Left ventricle myocardium inferior (tissue), 1 donor: ENCODE data around the gene CCDC85A. TPM values are rescaled to one million over a fixed set of nuclear protein-coding genes. Genes with fewer than 3 reads are reported as not detected.
A peak's percentile ranks its signal among the peaks of the same experiment; 100 is the strongest.

Source experiments
- DNase-seq: peaks from one replicate; pipeline ENCODE4 v3.0.0-alpha.2; 2020
- H3K27ac ChIP-seq: fragments of 200-600 bp; replicated peaks from 2 replicates; pipeline ENCODE4 v1.8.0; 2021
- H3K27me3 ChIP-seq: fragments of 200-600 bp; 2 replicates; pipeline ENCODE4 v1.8.0; 2021; ENCODE audit warnings: low read depth
- H3K36me3 ChIP-seq: fragments of 200-600 bp; 2 replicates; pipeline ENCODE4 v1.8.0; 2021
- H3K4me1 ChIP-seq: fragments of 200-600 bp; 2 replicates; pipeline ENCODE4 v1.8.0; 2021
- H3K4me3 ChIP-seq: fragments of 200-600 bp; 2 replicates; pipeline ENCODE4 v1.8.0; 2021; ENCODE audit warnings: mild to moderate bottlenecking, moderate library complexity
- H3K9me3 ChIP-seq: fragments of 200-600 bp; replicated peaks from 2 replicates; pipeline ENCODE4 v1.8.0; 2021
- CTCF ChIP-seq: fragments of 200-600 bp; IDR thresholded peaks from 2 replicates; pipeline ENCODE4 v1.8.0; 2021; ENCODE audit warnings: antibody characterized with exemption, mild to moderate bottlenecking, borderline replicate concordance
- intact Hi-C: fragments of 100-400 bp; cut with micrococcal nuclease; formaldehyde crosslinking; loops from one replicate; pipeline ENCODE4 v1.11.0; 2022
- total RNA-seq: library from RNA; stranded (reverse); fragmentation: NEBNext Ultra II Directional; extraction: Animal tissue kit (Norgen Biotek cat#: 25700); gene quantifications from one replicate; pipeline ENCODE4 v1.2.1, GENCODE V29; 2021
- donor health status: DM: no; HTN: yes; CAD: no; lungs with severe emphysema.

CCDC85A gene
- total RNA-seq, 1 donor from 2014 or later, result 4.4 TPM

DNA sequence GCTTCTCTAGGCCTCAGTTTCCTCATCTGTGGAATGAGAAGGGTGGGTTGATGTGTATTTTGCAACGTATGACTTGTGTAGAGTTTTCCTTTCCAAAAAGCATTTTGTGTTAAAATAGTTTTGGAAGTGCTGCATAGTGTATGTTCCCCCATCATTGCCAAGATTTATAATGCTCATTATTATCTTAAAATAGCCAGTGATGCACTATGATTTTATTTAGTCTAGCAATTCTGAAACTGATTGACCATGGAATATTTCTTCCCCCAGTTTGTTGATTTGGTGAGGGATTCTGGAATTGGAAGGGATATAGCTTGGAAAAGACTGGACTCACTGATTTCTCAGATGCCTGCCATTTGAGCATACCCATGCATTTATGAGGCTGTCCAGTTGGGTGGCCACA lies 130.6 kb downstream of the CCDC85A start:
- peak overlapping the region; percentile 76 for H3K27ac ChIP-seq
- intact Hi-C loops, result no loop called here
- no peak for DNase-seq
- H3K9me3 ChIP-seq, result no peaks in the 10 kb centered on the region
- H3K4me1 ChIP-seq, result peaks cover 38% of the 10 kb centered on the region
- H3K27me3 ChIP-seq, result no peaks in the 10 kb centered on the region
- H3K4me3 ChIP-seq, result no peak overlapping the region
- no peaks in the 10 kb centered on the region for H3K36me3 ChIP-seq
- no peak for TF ChIP-seq CTCF

DNA sequence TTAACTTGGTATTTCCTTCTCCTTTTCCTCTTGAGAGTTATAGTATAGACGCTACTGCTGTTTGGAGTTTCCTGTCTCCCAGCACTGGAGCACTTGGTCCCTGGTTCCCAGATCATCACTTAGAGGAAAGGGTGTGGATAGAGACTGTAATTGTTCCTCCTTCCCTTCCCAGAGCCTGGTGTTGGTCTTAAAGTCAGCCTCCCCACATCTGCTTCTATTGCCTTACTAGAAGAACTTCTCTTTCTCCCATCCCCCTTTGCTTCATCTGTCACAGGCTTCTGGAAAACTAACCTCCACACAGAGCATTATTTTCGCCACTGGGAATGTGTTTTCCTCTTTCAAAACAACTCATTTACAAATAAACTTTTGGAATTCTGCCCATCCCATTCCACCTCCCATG lies 131.0 kb downstream of the CCDC85A start:
- DNase-seq, result no peak
- no peaks in the 10 kb centered on the region for H3K27me3 ChIP-seq
- no peaks in the 10 kb centered on the region for H3K36me3 ChIP-seq
- intact Hi-C loops, result no loop called here
- peaks cover 38% of the 10 kb centered on the region for H3K4me1 ChIP-seq
- no peak overlapping the region for H3K4me3 ChIP-seq
- H3K27ac ChIP-seq, result peak overlapping the region; percentile 78
- no peaks in the 10 kb centered on the region for H3K9me3 ChIP-seq
- TF ChIP-seq CTCF, result no peak

DNA sequence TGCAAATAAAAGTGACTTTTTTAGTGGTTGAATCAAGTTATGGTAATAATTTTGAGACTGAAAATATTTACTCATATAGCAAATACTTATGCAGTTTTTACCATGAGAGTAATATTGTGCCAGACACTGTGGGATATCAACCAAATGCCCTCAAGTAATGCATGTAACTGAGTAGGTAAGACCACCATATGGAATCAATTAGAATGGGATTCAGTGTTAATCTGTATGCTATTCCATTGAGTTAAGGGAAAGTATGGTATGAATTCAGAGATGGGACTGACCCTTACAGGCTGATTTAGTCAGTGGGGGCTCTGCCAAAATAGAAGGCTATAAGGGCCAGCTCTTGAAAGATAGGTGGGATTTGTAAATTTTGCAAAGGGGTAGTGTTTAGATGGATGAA lies 131.6 kb downstream of the CCDC85A start:
- peak overlapping the region; percentile 78 for H3K27ac ChIP-seq
- H3K27me3 ChIP-seq, result no peaks in the 10 kb centered on the region
- DNase-seq, result no peak
- H3K4me1 ChIP-seq, result peaks cover 38% of the 10 kb centered on the region
- no peaks in the 10 kb centered on the region for H3K9me3 ChIP-seq
- no peak for TF ChIP-seq CTCF
- H3K4me3 ChIP-seq, result no peak overlapping the region
- H3K36me3 ChIP-seq, result no peaks in the 10 kb centered on the region
- intact Hi-C loops, result no loop called here

DNA sequence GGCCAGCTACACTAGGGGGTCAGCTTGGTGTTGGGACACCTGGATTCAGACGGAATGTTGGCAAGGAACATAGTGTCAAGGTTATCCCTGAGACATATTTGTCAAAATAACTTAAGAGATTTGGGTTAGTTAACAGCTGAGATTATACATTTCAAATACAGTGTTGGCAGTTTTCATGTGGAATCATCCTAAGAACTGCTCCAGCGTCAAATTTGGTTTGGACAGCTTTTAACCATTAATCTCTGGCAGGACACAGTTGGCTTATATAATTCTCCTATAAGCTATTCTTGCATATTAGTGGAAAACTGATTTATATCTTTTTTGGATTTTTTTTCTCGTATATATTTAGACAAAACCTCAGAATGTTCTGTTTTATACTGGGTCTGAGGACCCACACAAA lies 132.2 kb downstream of the CCDC85A start:
- TF ChIP-seq CTCF, result no peak
- intact Hi-C loops, result no loop called here
- peak overlapping the region; percentile 78 for H3K27ac ChIP-seq
- H3K36me3 ChIP-seq, result no peaks in the 10 kb centered on the region
- H3K4me1 ChIP-seq, result peaks cover 38% of the 10 kb centered on the region
- DNase-seq, result no peak
- no peak overlapping the region for H3K4me3 ChIP-seq
- no peaks in the 10 kb centered on the region for H3K27me3 ChIP-seq
- no peaks in the 10 kb centered on the region for H3K9me3 ChIP-seq

DNA sequence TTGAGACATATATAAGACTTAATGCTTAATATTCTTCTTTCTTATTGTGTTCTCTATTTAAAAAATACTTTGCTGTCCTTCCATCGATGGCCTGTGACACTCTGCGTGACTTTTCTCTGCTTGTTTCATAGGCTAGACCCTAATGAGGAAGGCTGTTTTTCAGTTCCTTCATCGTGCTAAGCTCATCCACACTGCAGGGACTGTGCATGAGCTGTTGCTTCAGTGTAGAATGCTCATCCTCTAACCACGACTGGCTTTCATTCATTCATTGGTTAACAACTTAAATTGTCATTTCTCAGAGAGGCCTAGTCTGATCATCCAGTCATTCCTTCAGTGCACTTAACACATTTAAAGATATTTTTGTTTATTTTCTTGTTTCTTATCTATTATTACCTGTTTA lies 134.4 kb downstream of the CCDC85A start:
- H3K27me3 ChIP-seq, result no peaks in the 10 kb centered on the region
- no peak overlapping the region for H3K4me3 ChIP-seq
- no peaks in the 10 kb centered on the region for H3K36me3 ChIP-seq
- TF ChIP-seq CTCF, result no peak
- intact Hi-C loops, result no loop called here
- peaks cover 26% of the 10 kb centered on the region for H3K4me1 ChIP-seq
- no peak for DNase-seq
- peaks cover 17% of the 10 kb centered on the region for H3K9me3 ChIP-seq
- H3K27ac ChIP-seq, result no peak overlapping the region
